ENCODE results near the gene NT5C2.

Gene NT5C2

GRCh38 chr10:103055105-103055504 lies 138.0 kb downstream of the NT5C2 start:
- no peak for DNase-seq (ENCODE audit: low read depth)

GRCh38 chr10:103054621-103055020 lies 138.5 kb downstream of the NT5C2 start:
- DNase-seq (ENCODE audit: low read depth) = no peak

GRCh38 chr10:103053659-103054581 lies 139.2 kb downstream of the NT5C2 start:
- peak; percentile 10 for DNase-seq (ENCODE audit: low read depth)

GRCh38 chr10:103049237-103049636 lies 143.8 kb downstream of the NT5C2 start:
- DNase-seq (ENCODE audit: low read depth) = no peak

GRCh38 chr10:103047381-103047780 lies 145.7 kb downstream of the NT5C2 start:
- no peak for DNase-seq (ENCODE audit: low read depth)

GRCh38 chr10:103045961-103046360 lies 147.1 kb downstream of the NT5C2 start:
- no peak for DNase-seq (ENCODE audit: low read depth)

- DNase-seq (ENCODE audit: low read depth) = no peak
Observed at GRCh38 chr10:103044942-103045489, 148.1 kb downstream of the NT5C2 start.

GRCh38 chr10:103042908-103043307 lies 150.2 kb downstream of the NT5C2 start:
- no peak for DNase-seq (ENCODE audit: low read depth)

- DNase-seq (ENCODE audit: low read depth) = no peak
Observed at GRCh38 chr10:103042129-103042528, 150.9 kb downstream of the NT5C2 start.

- DNase-seq (ENCODE audit: low read depth) = no peak
Observed at GRCh38 chr10:103041391-103041790, 151.7 kb downstream of the NT5C2 start.

- DNase-seq (ENCODE audit: low read depth) = no peak
Observed at GRCh38 chr10:103040418-103040817, 152.7 kb downstream of the NT5C2 start.

GRCh38 chr10:103038570-103038969 lies 154.5 kb downstream of the NT5C2 start:
- no peak for DNase-seq (ENCODE audit: low read depth)

Data from activated T-helper 9 cell treated with anti-CD3 and anti-CD28 coated beads, Interleukin-2, amount 50 U/mL, for 16 hours (primary cell).